HG03354 (cell line): ENCODE measurements around the gene WBP4.
"Not testable (repeated sequence)": the region's sequence is repeated elsewhere in the genome, so short reads cannot be mapped to it uniquely, and the experiment has no call there.

Source experiments
- ATAC-seq: cut with Tn5 transposase; IDR thresholded peaks from one replicate; pipeline ENCODE4 v1.9.1; 2021; ENCODE audit warnings: mild to moderate bottlenecking; ENCODE audit not compliant: unreplicated experiment, poor library complexity, severe bottlenecking

The WBP4 gene

GRCh38 chr13:41040584-41041334, 20.6 kb upstream of the WBP4 start:
- ATAC-seq, result no peak

GRCh38 chr13:41042419-41042818, 18.9 kb upstream of the WBP4 start:
- not testable (repeated sequence) for ATAC-seq

GRCh38 chr13:41048640-41049039, 12.7 kb upstream of the WBP4 start:
- no peak for ATAC-seq

- no peak for ATAC-seq
Observed at GRCh38 chr13:41049480-41050440, 11.5 kb upstream of the WBP4 start.

- no peak for ATAC-seq
Observed at GRCh38 chr13:41052441-41052840, 8.9 kb upstream of the WBP4 start.

- ATAC-seq, result peak; percentile 79
Observed at GRCh38 chr13:41053384-41053826, 7.9 kb upstream of the WBP4 start.

- ATAC-seq, result no peak
Observed at GRCh38 chr13:41054212-41054877, 7.0 kb upstream of the WBP4 start.

- ATAC-seq, result no peak
Observed at GRCh38 chr13:41054919-41055619, 6.2 kb upstream of the WBP4 start.

- ATAC-seq, result no peak
Observed at GRCh38 chr13:41056194-41056593, 5.1 kb upstream of the WBP4 start.

GRCh38 chr13:41056826-41057711, 4.2 kb upstream of the WBP4 start:
- ATAC-seq, result no peak

GRCh38 chr13:41058295-41059070, 2.8 kb upstream of the WBP4 start:
- no peak for ATAC-seq

- no peak for ATAC-seq
Observed at GRCh38 chr13:41059456-41060081, 1.7 kb upstream of the WBP4 start.

- peak; percentile 49 for ATAC-seq
Observed at GRCh38 chr13:41060082-41060723, 1.1 kb upstream of the WBP4 start.

- peak; percentile 32 for ATAC-seq
Observed at GRCh38 chr13:41060724-41061074, 610 bp upstream of the WBP4 start.

- ATAC-seq, result peak; percentile 28
Observed at GRCh38 chr13:41061914-41062837, 867 bp downstream of the WBP4 start.

GRCh38 chr13:41064493-41064892, 3.2 kb downstream of the WBP4 start:
- ATAC-seq, result no peak
